CD4-positive, alpha-beta T cell treated with Interferon alpha-2 for 1 hour (primary cell): ENCODE data around the gene PRIMA1.

ENCODE experiments used
- DNase-seq, 2 donors: peaks; one replicate each; pipeline ENCODE4 v3.0.0-alpha.2; 2020 to 2022

Gene PRIMA1

DNA sequence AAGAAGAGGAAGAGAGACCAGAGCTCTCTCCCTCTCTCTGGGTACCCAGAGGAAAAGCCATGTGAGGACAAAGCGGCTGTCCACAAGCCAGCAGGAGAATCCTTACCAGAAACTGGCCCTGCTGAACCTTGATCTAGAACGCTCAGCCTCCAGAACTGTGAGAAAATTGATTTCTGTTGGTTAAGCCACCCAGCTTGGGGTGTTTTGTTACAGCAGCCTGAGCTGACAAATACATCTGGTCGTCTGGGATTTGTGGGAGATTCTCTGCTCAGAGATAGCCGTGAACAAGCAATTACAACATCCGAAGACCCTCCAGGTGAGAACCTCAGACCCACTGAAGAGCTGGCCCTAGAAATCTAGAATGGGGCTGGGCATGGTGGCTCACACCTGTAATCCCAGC is 6.5 kb upstream of the PRIMA1 start:
- no peak for DNase-seq

- DNase-seq: no peak
These were observed 5.5 kb upstream of the PRIMA1 start for GRCh38 chr14:93793555-93794324.

- DNase-seq: no peak
These were observed 4.1 kb upstream of the PRIMA1 start for GRCh38 chr14:93792391-93792790.

- DNase-seq: no peak
These were observed 2.7 kb upstream of the PRIMA1 start for GRCh38 chr14:93790966-93791365.

DNA sequence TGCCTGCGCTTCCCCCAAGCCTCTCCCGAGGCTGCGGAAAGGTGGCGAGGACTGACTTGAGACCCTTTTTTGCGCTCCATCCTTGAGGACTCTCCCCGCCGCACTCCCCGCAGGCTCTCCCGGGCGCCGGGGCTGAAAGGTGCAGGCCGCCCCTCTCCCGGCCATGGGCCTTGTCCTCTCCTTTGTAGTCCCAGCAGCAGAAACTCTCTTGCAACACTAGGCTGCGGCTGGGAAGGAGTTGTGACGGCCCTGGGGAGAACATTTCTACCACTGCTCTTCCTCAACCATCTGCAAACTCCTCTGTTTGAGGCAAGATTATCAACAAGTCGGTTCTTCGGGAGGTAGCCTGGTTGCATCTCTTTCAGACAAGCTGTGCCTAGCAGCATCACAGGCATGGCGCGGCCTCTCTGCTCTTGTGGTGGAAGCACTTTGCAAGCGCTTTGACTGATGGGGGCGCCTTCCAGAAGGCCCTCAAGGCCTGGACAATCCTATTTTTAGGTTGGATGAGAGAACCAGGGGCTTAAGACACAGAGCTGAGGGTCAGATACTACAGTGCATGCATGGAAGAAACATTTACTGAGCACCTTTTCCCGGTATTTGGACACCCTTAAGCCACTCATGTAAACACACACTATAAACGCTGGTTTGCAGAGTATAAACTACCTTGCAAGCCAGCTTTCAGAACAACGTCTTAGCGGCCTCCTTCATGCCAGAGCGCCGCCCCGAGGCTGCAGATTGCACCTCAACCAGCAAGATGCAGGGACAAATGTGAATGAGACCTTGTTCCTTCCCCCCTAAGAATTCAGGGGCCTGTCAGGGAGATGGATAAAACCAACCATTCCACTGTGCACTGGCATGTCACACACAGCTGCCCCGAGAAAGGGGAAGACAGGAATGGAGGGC is 1.2 kb upstream of the PRIMA1 start:
- no peak for DNase-seq

DNA sequence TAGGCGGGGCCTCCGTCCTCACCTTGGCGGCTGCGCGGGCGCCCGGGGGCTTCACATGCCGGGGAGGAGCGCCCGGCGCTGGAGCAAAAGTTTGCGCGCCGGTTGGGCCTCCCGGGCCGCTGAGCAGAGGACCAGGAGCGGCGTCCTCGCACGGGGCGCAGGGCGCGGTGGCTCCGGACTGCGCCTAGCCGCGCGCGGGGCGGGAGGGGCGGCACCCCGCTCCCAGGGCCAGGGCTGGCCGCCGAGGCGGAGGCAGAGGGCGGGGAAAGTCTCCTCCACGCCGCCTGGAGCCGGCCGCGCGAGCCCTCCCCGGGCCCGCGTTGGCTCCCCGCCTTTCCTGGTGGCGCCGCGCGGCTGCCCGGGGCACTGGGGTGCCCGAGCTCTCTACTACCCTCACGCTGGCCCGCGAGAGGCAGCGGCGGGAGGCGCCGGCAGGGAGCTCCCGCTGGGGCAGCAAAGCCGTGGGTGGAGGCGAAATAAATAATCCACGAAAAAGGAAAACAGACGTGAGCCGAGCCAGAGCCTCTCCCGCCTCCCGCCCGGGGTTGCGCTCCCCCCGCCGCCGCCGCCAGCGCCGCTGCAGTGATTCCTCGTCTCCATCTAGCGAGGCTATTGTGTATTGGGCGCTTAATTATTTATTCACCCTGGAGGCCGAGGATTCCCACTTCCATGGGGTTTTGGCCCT is 400 bp upstream of the PRIMA1 start:
- DNase-seq: no peak

DNA sequence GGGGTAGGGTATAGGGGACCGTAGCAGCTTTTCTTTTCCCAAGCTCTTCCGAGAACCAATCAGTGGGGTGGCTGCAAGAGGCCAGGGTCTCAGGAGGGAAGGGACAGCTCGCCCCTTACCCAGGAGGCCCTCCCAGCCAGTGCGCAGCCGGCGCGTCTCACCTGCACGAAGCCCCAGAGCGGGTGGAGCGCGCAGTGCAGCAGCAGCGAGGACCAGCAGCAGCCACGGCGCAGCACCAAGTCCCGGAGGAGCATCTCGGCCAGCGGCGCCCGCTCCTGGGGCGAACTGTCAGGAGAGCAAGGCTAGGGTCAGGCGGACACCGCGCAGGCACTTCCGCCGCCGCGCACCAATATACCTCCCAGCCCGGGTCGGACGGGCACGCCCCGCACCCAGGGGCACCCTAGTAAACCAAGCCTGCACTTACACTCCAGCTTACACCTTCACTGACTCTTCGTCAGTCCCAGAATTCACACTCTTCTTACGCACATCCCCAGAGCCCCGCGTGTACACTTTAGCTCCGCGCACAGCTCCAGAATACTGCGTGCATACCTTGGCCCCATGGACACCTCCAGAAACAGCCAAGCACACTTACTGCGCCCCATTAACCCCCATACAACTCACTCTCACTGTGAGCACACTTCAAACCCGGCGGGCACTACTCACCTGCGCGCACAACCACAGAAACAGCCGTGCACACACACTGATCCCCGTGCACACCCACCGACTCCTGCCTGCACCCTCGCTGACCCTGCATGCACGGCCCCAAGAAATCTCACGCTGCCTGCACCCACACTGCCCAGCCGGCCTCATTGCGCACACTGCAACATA is 606 bp downstream of the PRIMA1 start:
- no peak for DNase-seq

GRCh38 chr14:93785423-93785822 is 2.9 kb downstream of the PRIMA1 start:
- DNase-seq: no peak

DNA sequence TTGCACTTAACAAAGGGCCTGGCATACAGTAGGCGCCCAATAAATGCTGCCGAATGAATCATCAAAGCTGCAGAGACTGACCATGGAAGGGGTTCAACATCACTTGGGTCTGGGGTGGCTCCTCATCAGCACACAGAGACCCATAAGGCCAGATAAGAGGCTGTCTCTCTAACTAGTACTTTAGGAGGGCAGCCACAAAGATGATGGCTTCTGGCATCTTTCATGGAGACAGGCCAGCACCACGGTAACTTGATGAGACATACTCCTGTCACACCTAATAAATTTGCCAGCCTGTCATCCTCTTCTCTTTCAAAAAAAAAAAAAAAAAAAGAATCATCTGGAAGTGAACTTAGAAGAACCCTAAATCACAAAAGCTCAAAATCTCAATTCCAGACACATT is 3.4 kb downstream of the PRIMA1 start:
- DNase-seq: no peak

GRCh38 chr14:93780813-93781400 is 7.4 kb downstream of the PRIMA1 start:
- no peak for DNase-seq

DNA sequence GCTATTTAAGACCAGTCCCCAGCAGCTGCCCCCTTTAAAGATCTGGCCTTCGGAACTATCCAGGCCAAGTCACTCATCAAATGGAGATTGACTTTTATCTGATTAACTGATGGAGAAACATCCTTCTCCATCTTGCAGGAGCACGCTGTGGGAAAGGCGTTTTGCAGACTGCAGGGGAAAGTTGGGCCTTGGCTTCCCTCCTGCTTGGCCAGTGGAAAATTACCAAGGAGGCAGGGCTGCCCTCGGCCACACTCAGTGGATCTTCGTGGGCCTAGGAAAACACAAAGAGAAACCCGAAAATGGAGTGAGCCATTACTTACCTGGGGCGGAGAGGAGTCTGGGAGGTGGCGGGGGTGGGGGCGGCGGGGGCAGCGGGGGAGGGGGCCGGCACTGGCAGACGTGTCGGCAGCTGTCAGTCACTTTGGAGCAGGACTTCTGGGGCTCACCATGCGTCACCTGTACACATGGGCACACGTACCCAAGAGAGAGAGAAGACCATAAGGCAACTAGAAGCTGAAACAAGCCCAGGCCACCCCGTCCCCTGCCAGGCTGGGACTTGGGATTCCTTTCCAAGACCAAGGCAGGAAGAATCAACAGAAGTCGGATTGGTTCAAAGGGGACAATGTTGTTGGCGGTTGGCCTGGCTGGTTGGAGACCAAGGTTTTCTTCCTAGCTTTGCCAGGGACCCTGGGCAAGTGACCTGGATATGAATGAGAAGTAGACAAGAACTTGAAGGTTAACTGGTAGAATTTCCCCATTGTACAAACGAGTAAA is 9.2 kb downstream of the PRIMA1 start:
- DNase-seq: no peak

DNA sequence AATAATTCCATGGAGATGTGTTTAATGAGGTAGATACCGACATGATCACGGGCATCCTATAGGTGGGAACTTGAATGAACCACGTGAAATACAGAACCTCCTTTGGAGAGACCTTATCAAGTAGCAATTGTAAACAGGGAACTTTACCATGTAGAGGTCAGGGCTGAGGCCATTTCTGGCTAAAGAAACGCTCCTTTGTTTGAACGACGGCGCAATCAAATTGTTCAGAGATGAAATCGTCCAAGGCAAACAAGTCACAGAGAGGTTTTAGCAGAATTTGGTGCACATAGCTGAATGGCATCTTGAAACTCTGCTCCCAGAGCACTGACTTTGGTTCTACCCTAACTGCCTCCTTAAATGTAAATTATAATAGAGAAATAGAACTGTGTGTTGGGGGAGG is 9.8 kb downstream of the PRIMA1 start:
- no peak for DNase-seq

GRCh38 chr14:93775744-93776143 is 12.5 kb downstream of the PRIMA1 start:
- DNase-seq: no peak

- DNase-seq: no peak
These were observed 13.1 kb downstream of the PRIMA1 start for GRCh38 chr14:93775158-93775557.

GRCh38 chr14:93772263-93772662 is 16.0 kb downstream of the PRIMA1 start:
- DNase-seq: no peak

- DNase-seq: no peak
These were observed 22.3 kb downstream of the PRIMA1 start for GRCh38 chr14:93765970-93766369.

- no peak for DNase-seq
These were observed 23.1 kb downstream of the PRIMA1 start for GRCh38 chr14:93765155-93765554.

DNA sequence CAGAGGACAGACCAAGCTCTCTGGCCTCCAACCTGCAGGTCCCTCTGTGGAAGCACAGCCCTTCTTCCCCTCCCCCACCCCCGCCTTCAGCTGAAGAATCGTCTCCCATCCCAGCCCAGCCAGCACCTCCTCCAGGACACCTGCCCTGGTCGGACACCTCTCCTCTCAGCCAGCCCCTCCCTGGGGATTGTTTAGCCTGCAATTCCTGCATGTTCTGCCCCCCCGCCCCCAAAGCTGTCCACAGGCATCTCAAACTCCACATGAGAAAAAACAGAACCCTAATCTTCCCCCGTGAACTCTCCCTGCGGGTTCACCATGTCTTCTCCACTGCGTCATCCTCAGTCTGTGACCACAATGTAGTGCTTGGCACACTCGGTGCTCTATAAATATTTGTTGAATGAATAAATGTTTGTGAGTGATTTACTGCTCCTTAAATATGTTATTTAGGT is 24.1 kb downstream of the PRIMA1 start:
- DNase-seq: no peak

GRCh38 chr14:93759719-93760307 is 28.5 kb downstream of the PRIMA1 start:
- no peak for DNase-seq

DNA sequence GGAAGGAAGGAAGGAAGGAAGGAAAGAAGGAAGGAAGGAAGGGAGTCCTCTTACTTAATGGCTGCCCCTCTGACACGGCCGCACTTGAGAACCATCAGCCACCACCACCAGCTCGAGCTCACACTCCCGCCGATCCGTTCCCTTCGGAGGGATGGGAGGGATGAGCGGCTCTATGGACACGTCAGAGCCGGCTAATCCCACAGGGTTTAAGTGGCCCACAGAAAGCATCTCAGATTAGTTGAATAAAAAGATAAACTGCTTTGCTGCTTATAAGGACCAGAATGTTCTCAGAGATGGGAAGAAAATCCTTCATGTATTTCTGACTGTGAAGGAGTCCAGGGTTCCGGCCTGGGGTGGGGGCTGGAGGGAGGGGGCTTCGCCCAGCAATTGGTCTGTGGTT is 31.1 kb downstream of the PRIMA1 start:
- no peak for DNase-seq

- no peak for DNase-seq
These were observed 34.6 kb downstream of the PRIMA1 start for GRCh38 chr14:93753647-93754046.
